ENCODE measurements around the gene APOC1.

The APOC1 gene

GRCh38 chr19:44947041-44947581 lies 32.7 kb downstream of the APOC1 start:
- peaks cover 13% of the 10 kb centered on the region for H3K36me3 ChIP-seq
- no peak for TF ChIP-seq CTCF (IDR thresholded peaks at IDR 0.05)
- peak overlapping the region; percentile 18 for H3K27ac ChIP-seq
- H3K4me1 ChIP-seq (ENCODE audit: control insufficient read depth in 1 of 2, insufficient read depth in 1 of 2, low read depth in 1 of 2, low read length in 1 of 2) = peaks cover 0 to 6% of the 10 kb centered on the region in 2 experiments
- H3K4me3 ChIP-seq (ENCODE audit: low read depth in 1 of 2, low read length in 1 of 2) = no peak overlapping the region
- no peaks in the 10 kb centered on the region for H3K27me3 ChIP-seq
- H3K9me3 ChIP-seq = no peaks in the 10 kb centered on the region

- no peak overlapping the region for H3K4me3 ChIP-seq (ENCODE audit: low read depth in 1 of 2, low read length in 1 of 2)
- TF ChIP-seq CTCF (IDR thresholded peaks at IDR 0.05) = no peak
- H3K9me3 ChIP-seq = no peaks in the 10 kb centered on the region
Observed at GRCh38 chr19:44948237-44948636, 33.8 kb downstream of the APOC1 start.

GRCh38 chr19:44948763-44949374 lies 34.5 kb downstream of the APOC1 start:
- H3K9me3 ChIP-seq = no peaks in the 10 kb centered on the region
- H3K27me3 ChIP-seq = no peaks in the 10 kb centered on the region
- H3K36me3 ChIP-seq = peaks cover 13% of the 10 kb centered on the region
- peaks cover 6 to 9% of the 10 kb centered on the region in 2 experiments for H3K4me1 ChIP-seq (ENCODE audit: control insufficient read depth in 1 of 2, insufficient read depth in 1 of 2, low read depth in 1 of 2, low read length in 1 of 2)
- no peak overlapping the region for H3K27ac ChIP-seq
- TF ChIP-seq CTCF (IDR thresholded peaks at IDR 0.05) = no peak
- no peak overlapping the region for H3K4me3 ChIP-seq (ENCODE audit: low read depth in 1 of 2, low read length in 1 of 2)

More at GRCh38 chr19:44948237-44948636, 33.8 kb downstream of the APOC1 start:
- Histone ChIP-seq H3K27me3 (no peaks in the 10 kb centered on the region), H3K36me3 (peaks cover 13% of the 10 kb centered on the region), H3K4me1 (ENCODE audit: control insufficient read depth in 1 of 2, insufficient read depth in 1 of 2, low read depth in 1 of 2, low read length in 1 of 2) (peaks cover 0 to 6% of the 10 kb centered on the region in 2 experiments), H3K27ac (no peak overlapping the region)

- H3K36me3 ChIP-seq = peaks cover 13% of the 10 kb centered on the region
- no peaks in the 10 kb centered on the region for H3K27me3 ChIP-seq
- H3K4me3 ChIP-seq (ENCODE audit: low read depth in 1 of 2, low read length in 1 of 2) = no peak overlapping the region
- TF ChIP-seq CTCF (IDR thresholded peaks at IDR 0.05) = no peak
- no peaks in the 10 kb centered on the region for H3K9me3 ChIP-seq
- H3K4me1 ChIP-seq (ENCODE audit: control insufficient read depth in 1 of 2, insufficient read depth in 1 of 2, low read depth in 1 of 2, low read length in 1 of 2) = peaks cover 12 to 16% of the 10 kb centered on the region in 2 experiments
- H3K27ac ChIP-seq = no peak overlapping the region
Observed at GRCh38 chr19:44949550-44949949, 35.1 kb downstream of the APOC1 start.

- Histone ChIP-seq H3K4me3 (ENCODE audit: low read depth in 1 of 2, low read length in 1 of 2) (no peak overlapping the region), H3K27ac (no peak overlapping the region), H3K4me1 (ENCODE audit: control insufficient read depth in 1 of 2, insufficient read depth in 1 of 2, low read depth in 1 of 2, low read length in 1 of 2) (peaks cover 24 to 27% of the 10 kb centered on the region in 2 experiments)
Observed at GRCh38 chr19:44951179-44952159, 37.1 kb downstream of the APOC1 start.

More at GRCh38 chr19:44951179-44952159, 37.1 kb downstream of the APOC1 start:
- peak; percentile 78 for TF ChIP-seq CTCF (IDR thresholded peaks at IDR 0.05)
- peaks cover 13% of the 10 kb centered on the region for H3K36me3 ChIP-seq
- no peaks in the 10 kb centered on the region for H3K9me3 ChIP-seq
- no peaks in the 10 kb centered on the region for H3K27me3 ChIP-seq
